GM23338 (cell line): Measurements from ENCODE around the gene MRRF. TPM values are rescaled to one million over a fixed set of nuclear protein-coding genes. Genes with fewer than 3 reads are reported as not detected.

Source experiments
- ATAC-seq: fragments of 200-7000 bp; cut with Tn5 transposase; 3 replicates; pipeline ENCODE4 v1.9.1; 2020
- DNase-seq: peaks from one replicate; pipeline ENCODE4 v3.0.0-alpha.2; 2015; ENCODE audit warnings: low spot score
- H2AFZ ChIP-seq: fragments of 200-600 bp; sonication (generic); 2 replicates; pipeline ENCODE4 v1.8.0; 2016; ENCODE audit warnings: antibody characterized with exemption, mild to moderate bottlenecking, moderate library complexity
- H3F3A ChIP-seq: fragments of 200-600 bp; sonication (generic); replicated peaks from 2 replicates; pipeline ENCODE4 v1.8.0; 2017; ENCODE audit warnings: antibody characterized with exemption, mixed run types, low read depth
- H3K27ac ChIP-seq: fragments of 200-600 bp; sonication (generic); 2 replicates; pipeline ENCODE4 v1.6.1; 2016; ENCODE audit warnings: low read depth
- H3K27me3 ChIP-seq: fragments of 200-600 bp; sonication (generic); 2 replicates; pipeline ENCODE4 v1.8.0; 2016; ENCODE audit warnings: mild to moderate bottlenecking, mixed run types, moderate library complexity; ENCODE audit not compliant: insufficient read depth
- H3K36me3 ChIP-seq: fragments of 200-600 bp; sonication (generic); 2 replicates; pipeline ENCODE4 v1.8.0; 2016; ENCODE audit warnings: mild to moderate bottlenecking; ENCODE audit not compliant: insufficient read depth
- H3K4me1 ChIP-seq: fragments of 200-600 bp; sonication (generic); 2 replicates; pipeline ENCODE4 v1.8.0; 2016; ENCODE audit warnings: mild to moderate bottlenecking, moderate library complexity; ENCODE audit not compliant: insufficient read depth
- H3K4me2 ChIP-seq: fragments of 200-600 bp; sonication (generic); 2 replicates; pipeline ENCODE4 v1.7.1; 2017; ENCODE audit warnings: mixed run types
- H3K4me3 ChIP-seq: fragments of 200-600 bp; sonication (generic); 2 replicates; pipeline ENCODE4 v1.6.1; 2016; ENCODE audit warnings: mixed run types
- H3K79me2 ChIP-seq: fragments of 200-600 bp; sonication (generic); replicated peaks from 2 replicates; pipeline ENCODE4 v1.8.0; 2017; ENCODE audit warnings: mild to moderate bottlenecking; ENCODE audit not compliant: insufficient read depth
- H3K9me2 ChIP-seq: fragments of 200-600 bp; sonication (generic); 2 replicates; pipeline ENCODE4 v1.8.0; 2017; ENCODE audit not compliant: insufficient read depth
- H4K20me1 ChIP-seq: fragments of 200-600 bp; sonication (generic); replicated peaks from 2 replicates; pipeline ENCODE4 v1.8.0; 2017; ENCODE audit warnings: mild to moderate bottlenecking; ENCODE audit not compliant: insufficient read depth
- H3K27ac Mint-ChIP-seq: 2 replicates; pipeline ENCODE4 v1.8.0; 2020; ENCODE audit warnings: inconsistent platforms, mild to moderate bottlenecking, moderate library complexity, mixed read lengths
- H3K27me3 Mint-ChIP-seq: 3 replicates; pipeline ENCODE4 v1.8.0; 2022; ENCODE audit warnings: low read depth, mild to moderate bottlenecking, moderate library complexity, mixed read lengths, inconsistent platforms; ENCODE audit not compliant: insufficient read depth, poor library complexity
- H3K36me3 Mint-ChIP-seq: 3 replicates; pipeline ENCODE4 v1.8.0; 2021; ENCODE audit warnings: low read depth, mild to moderate bottlenecking, inconsistent platforms, moderate library complexity, mixed read lengths
- H3K4me1 Mint-ChIP-seq: 3 replicates; pipeline ENCODE4 v1.8.0; 2020; ENCODE audit warnings: mild to moderate bottlenecking, inconsistent platforms, mixed read lengths
- H3K4me3 Mint-ChIP-seq: 3 replicates; pipeline ENCODE4 v1.8.0; 2021; ENCODE audit warnings: moderate library complexity, mild to moderate bottlenecking, inconsistent platforms, mixed read lengths
- H3K9me3 Mint-ChIP-seq: 3 replicates; pipeline ENCODE4 v1.8.0; 2020; ENCODE audit warnings: moderate library complexity, mild to moderate bottlenecking, inconsistent platforms, mixed read lengths
- CREB1 ChIP-seq: fragments of 250-450 bp; sonication (Bioruptor Pico); IDR thresholded peaks from 2 replicates; pipeline ENCODE4 v1.5.0; 2020; ENCODE audit warnings: low read depth, mild to moderate bottlenecking, moderate library complexity
- CTCF ChIP-seq, 2 experiments: fragments of 200-600 bp in 1 of 2; sonication (generic) in 1 of 2; conservative IDR thresholded peaks; 2 replicates each; pipeline versions ENCODE4 v1.5.1 to v1.6.1; 2016 to 2017; ENCODE audit warnings: antibody characterized with exemption in 2 of 2, low read depth in 2 of 2, mild to moderate bottlenecking in 2 of 2, moderate library complexity in 1 of 2
- ETS1 ChIP-seq: IDR thresholded peaks from 2 replicates; pipeline ENCODE4 v1.6.1; 2016; ENCODE audit warnings: antibody characterized with exemption
- EZH2 ChIP-seq: fragments of 200-600 bp; sonication (generic); IDR thresholded peaks from one replicate; pipeline ENCODE4 v1.8.0; 2017; ENCODE audit warnings: antibody characterized with exemption, mild to moderate bottlenecking, low read depth; ENCODE audit not compliant: unreplicated experiment
- EZH2phosphoT487 ChIP-seq: fragments of 200-600 bp; sonication (generic); IDR thresholded peaks from one replicate; pipeline ENCODE4 v1.8.1; 2018; ENCODE audit warnings: antibody characterized with exemption; ENCODE audit not compliant: unreplicated experiment
- JUNB ChIP-seq: IDR thresholded peaks from one replicate; pipeline ENCODE4 v1.6.1; 2016; ENCODE audit warnings: antibody characterized with exemption; ENCODE audit not compliant: unreplicated experiment
- NANOG ChIP-seq: IDR thresholded peaks from 2 replicates; pipeline ENCODE4 v1.6.1; 2016; ENCODE audit warnings: antibody characterized with exemption, borderline replicate concordance
- POLR2AphosphoS5 ChIP-seq: IDR thresholded peaks from 2 replicates; pipeline ENCODE4 v1.6.1; 2016; ENCODE audit warnings: antibody characterized with exemption, low read depth
- REST ChIP-seq: IDR thresholded peaks from one replicate; pipeline ENCODE4 v1.6.1; 2018; ENCODE audit warnings: antibody characterized with exemption; ENCODE audit not compliant: unreplicated experiment
- STAT1 ChIP-seq: IDR thresholded peaks from one replicate; pipeline ENCODE4 v1.6.1; 2016; ENCODE audit warnings: antibody characterized with exemption; ENCODE audit not compliant: unreplicated experiment
- ZNF114 ChIP-seq: fragments of 250-450 bp; sonication (Bioruptor Pico); IDR thresholded peaks from 2 replicates; pipeline ENCODE4 v1.5.0; 2020; ENCODE audit warnings: mild to moderate bottlenecking, moderate library complexity
- ZNF331 ChIP-seq: fragments of 250-450 bp; sonication (Bioruptor Pico); IDR thresholded peaks from 2 replicates; pipeline ENCODE4 v1.5.0; 2020; ENCODE audit warnings: low read depth, mild to moderate bottlenecking, moderate library complexity
- ZNF462 ChIP-seq: fragments of 250-450 bp; sonication (Bioruptor Pico); IDR thresholded peaks from 2 replicates; pipeline ENCODE4 v1.5.0; 2020; ENCODE audit warnings: mild to moderate bottlenecking, moderate library complexity
- polyA plus RNA-seq: library from polyadenylated mRNA; unstranded; fragments of >200 nt; fragmentation: Nextera tagmentation; extraction: Ambion mirVana; gene quantifications from 2 replicates; pipeline ENCODE4 v1.2.1, GENCODE V29; 2016
- total RNA-seq: library from RNA; depleted of rRNA; stranded (reverse); fragments of >200 nt; shearing (Covaris generic); gene quantifications from 2 replicates; pipeline ENCODE4 v1.2.3, GENCODE V29; 2014

MRRF gene
- total and polyA plus RNA-seq, 2 experiments from 2014 or later, result 27.8 to 32.7 TPM

- H4K20me1 ChIP-seq, result peaks cover 4% of the 10 kb centered on the region
- no peak overlapping the region for H3K4me2 ChIP-seq
- H3K36me3 ChIP-seq, result peaks cover 6% of the 10 kb centered on the region
- peaks cover 65% of the 10 kb centered on the region for H3K79me2 ChIP-seq
- no peak for ATAC-seq
- peaks cover 14% of the 10 kb centered on the region; the same call in 1 of the 2 replicates for H3K4me1 ChIP-seq
- H3K9me3 Mint-ChIP-seq, result no peaks in the 10 kb centered on the region
- peaks cover 7% of the 10 kb centered on the region for H3K27me3 Mint-ChIP-seq
- no peak overlapping the region for H2AFZ ChIP-seq
- H3K4me3 Mint-ChIP-seq, result no peak overlapping the region
- no peak overlapping the region for H3K4me3 ChIP-seq
- no peaks in the 10 kb centered on the region for H3K9me2 ChIP-seq
- H3F3A ChIP-seq, result 0 out of 2 replicates have a peak, but pooled peaks cover 2% of the 10 kb centered on the region
- no peaks in the 10 kb centered on the region for H3K27me3 ChIP-seq
- no peak overlapping the region for H3K27ac ChIP-seq
- no peak for DNase-seq
- peaks cover 14% of the 10 kb centered on the region for H3K4me1 Mint-ChIP-seq
- H3K36me3 Mint-ChIP-seq, result peaks cover 18% of the 10 kb centered on the region
- TF ChIP-seq CREB1 (CRISPR knock-in tag) (no peak), ZNF462 (no peak), EZH2 (no peak), ETS1 (no peak), REST (no peak), EZH2phosphoT487 (no peak), JUNB (no peak), CTCF (conservative IDR thresholded peaks at IDR 0.05; ENCODE audit: low read depth in 2 of 2) (no peak), ZNF331 (CRISPR knock-in tag) (no peak), ZNF114 (CRISPR knock-in tag) (no peak), NANOG (no peak), STAT1 (no peak), POLR2AphosphoS5 (no peak)
- no peak overlapping the region for H3K27ac Mint-ChIP-seq
Measured at GRCh38 chr9:122268041-122268814, 3.5 kb downstream of the MRRF start.
